GM12865 (cell line): ENCODE measurements around the gene CCDC136.
A peak's percentile ranks its signal among the peaks of the same experiment; 100 is the strongest.

ENCODE experiments used
- DNase-seq: peaks from one replicate; pipeline ENCODE4 v3.0.0; 2010; ENCODE audit warnings: low read depth
- H3K4me3 ChIP-seq: 2 replicates; pipeline ENCODE4 v1.5.1; 2011; ENCODE audit warnings: mild to moderate bottlenecking, low read depth, low read length, control low read depth
- CTCF ChIP-seq: IDR thresholded peaks from 2 replicates; pipeline ENCODE4 v1.5.1; 2011; ENCODE audit warnings: low read length, control low read depth, low read depth, inconsistent platforms; ENCODE audit not compliant: insufficient read depth; ENCODE audit errors: missing control alignments

CCDC136 gene

GRCh38 chr7:128791121-128791971 lies at the start of gene CCDC136:
Gene CCDC136, plus strand, starts transcription at chr7:128791968. Its CDS starts 444 bp downstream, at chr7:128792412.
- peak; percentile 78 for DNase-seq

GRCh38 chr7:128742206-128742605 lies 49.6 kb upstream of the CCDC136 start:
- no peak overlapping the region for H3K4me3 ChIP-seq
- DNase-seq, result no peak
- TF ChIP-seq CTCF, result no peak

More at GRCh38 chr7:128791121-128791971, at the start of gene CCDC136:
- peak within 1 kb of the TSS; percentile 77 for H3K4me3 ChIP-seq
- TF ChIP-seq CTCF, result no peak

- H3K4me3 ChIP-seq, result no peak overlapping the region
- DNase-seq, result no peak
- TF ChIP-seq CTCF, result no peak
These were observed 48.5 kb upstream of the CCDC136 start for GRCh38 chr7:128743112-128743772.

- no peak overlapping the region for H3K4me3 ChIP-seq
- no peak for DNase-seq
- no peak for TF ChIP-seq CTCF
These were observed 47.3 kb upstream of the CCDC136 start for GRCh38 chr7:128744366-128744905.

GRCh38 chr7:128745706-128746105 lies 46.1 kb upstream of the CCDC136 start:
- DNase-seq, result no peak
- no peak overlapping the region for H3K4me3 ChIP-seq

More at GRCh38 chr7:128745706-128746105, 46.1 kb upstream of the CCDC136 start:
- TF ChIP-seq CTCF, result no peak
